CD14-positive monocyte (primary cell): ENCODE data around the gene RHBG. TPM values are rescaled to one million over a fixed set of nuclear protein-coding genes. Genes with fewer than 3 reads are reported as not detected.

Experiments
- DNase-seq, 3 donors: peaks; one replicate each; pipeline ENCODE4 v3.0.0-alpha.2; 2011 to 2022
- H2AFZ ChIP-seq: 2 replicates; pipeline ENCODE4 v1.6.0; 2012; ENCODE audit warnings: mild to moderate bottlenecking, low read depth, low read length, inconsistent platforms; ENCODE audit not compliant: insufficient read depth, poor library complexity, severe bottlenecking
- H3K27ac ChIP-seq, 2 donors: 1 replicate in 1 of 2; 2 replicates in 1 of 2; pipeline ENCODE4 v1.5.1; 2012 to 2013; ENCODE audit warnings: low read length in 2 of 2, control low read depth in 1 of 2, inconsistent platforms in 1 of 2, low read depth in 1 of 2, mild to moderate bottlenecking in 1 of 2
- H3K27me3 ChIP-seq, 2 donors: one replicate each; pipeline versions ENCODE4 v1.6.0 to v1.6.1; 2011 to 2013; ENCODE audit warnings: low read length in 2 of 2; ENCODE audit not compliant: control insufficient read depth in 2 of 2, insufficient read depth in 2 of 2
- H3K36me3 ChIP-seq, 2 donors: replicated peaks in 1 of 2; 1 replicate in 1 of 2; 2 replicates in 1 of 2; pipeline versions ENCODE4 v1.5.1 to v1.6.1; 2012 to 2013; ENCODE audit warnings: low read length in 2 of 2, control low read depth in 1 of 2, inconsistent platforms in 1 of 2, mild to moderate bottlenecking in 1 of 2; ENCODE audit not compliant: insufficient read depth in 2 of 2, control insufficient read depth in 1 of 2
- H3K4me1 ChIP-seq, 2 donors: 1 replicate in 1 of 2; 2 replicates in 1 of 2; pipeline versions ENCODE4 v1.5.1 to v1.6.1; 2012 to 2013; ENCODE audit warnings: low read length in 2 of 2, control low read depth in 1 of 2, inconsistent platforms in 1 of 2, mild to moderate bottlenecking in 1 of 2, moderate library complexity in 1 of 2; ENCODE audit not compliant: insufficient read depth in 2 of 2, control insufficient read depth in 1 of 2
- H3K4me2 ChIP-seq: replicated peaks from 2 replicates; pipeline ENCODE3; 2012; ENCODE audit warnings: low read length, moderate library complexity, mild to moderate bottlenecking; ENCODE audit not compliant: poor library complexity, severe bottlenecking; ENCODE audit errors: extremely low read depth
- H3K4me3 ChIP-seq, 3 experiments: fragments of 200-600 bp in 1 of 3; sonication (generic) in 1 of 3; replicated peaks in 1 of 3; 1 replicate in 2 of 3; 2 replicates in 1 of 3; pipeline ENCODE4 v1.5.1; 2011 to 2013; ENCODE audit warnings: low read length in 3 of 3, mild to moderate bottlenecking in 3 of 3, control low read depth in 2 of 3, low read depth in 2 of 3, inconsistent platforms in 1 of 3, moderate library complexity in 1 of 3
- H3K79me2 ChIP-seq: 2 replicates; pipeline ENCODE4 v1.6.0; 2012; ENCODE audit warnings: mild to moderate bottlenecking, control low read depth, inconsistent platforms, low read length, moderate library complexity; ENCODE audit not compliant: insufficient read depth
- H3K9ac ChIP-seq: 2 replicates; pipeline ENCODE4 v1.6.0; 2017; ENCODE audit warnings: low read length, mild to moderate bottlenecking; ENCODE audit not compliant: insufficient read depth, poor library complexity, severe bottlenecking
- H3K9me3 ChIP-seq, 2 donors: replicated peaks in 1 of 2; 1 replicate in 1 of 2; 2 replicates in 1 of 2; pipeline versions ENCODE4 v1.5.1 to v1.6.1; 2012 to 2013; ENCODE audit warnings: low read length in 2 of 2, control low read depth in 1 of 2; ENCODE audit not compliant: control insufficient read depth in 1 of 2, insufficient read depth in 1 of 2
- H4K20me1 ChIP-seq: 2 replicates; pipeline ENCODE4 v1.6.0; 2012; ENCODE audit warnings: mild to moderate bottlenecking, low read length, control low read depth, moderate library complexity; ENCODE audit not compliant: insufficient read depth
- H3K27ac Mint-ChIP-seq, 7 donors: one replicate each; pipeline ENCODE4 v1.8.0; 2020; ENCODE audit warnings: mild to moderate bottlenecking in 7 of 7, mixed read lengths in 7 of 7, moderate library complexity in 6 of 7, inconsistent platforms in 2 of 7
- H3K27me3 Mint-ChIP-seq, 3 donors: one replicate each; pipeline ENCODE4 v1.8.0; 2021 to 2022; ENCODE audit warnings: low read depth in 3 of 3, mild to moderate bottlenecking in 3 of 3, mixed read lengths in 3 of 3, moderate library complexity in 3 of 3, inconsistent platforms in 1 of 3
- H3K36me3 Mint-ChIP-seq, 2 donors: one replicate each; pipeline ENCODE4 v1.8.0; 2020; ENCODE audit warnings: mixed read lengths in 2 of 2, inconsistent platforms in 1 of 2, mild to moderate bottlenecking in 1 of 2
- H3K4me1 Mint-ChIP-seq: one replicate; pipeline ENCODE4 v1.8.0; 2020; ENCODE audit warnings: mild to moderate bottlenecking, mixed read lengths
- H3K4me3 Mint-ChIP-seq, 2 donors: one replicate each; pipeline ENCODE4 v1.8.0; 2020; ENCODE audit warnings: mild to moderate bottlenecking in 2 of 2, mixed read lengths in 2 of 2, moderate library complexity in 1 of 2
- H3K9me3 Mint-ChIP-seq, 7 donors: one replicate each; pipeline ENCODE4 v1.8.0; 2020 to 2022; ENCODE audit warnings: mixed read lengths in 7 of 7, mild to moderate bottlenecking in 6 of 7, moderate library complexity in 6 of 7, inconsistent platforms in 2 of 7
- CTCF ChIP-seq: fragments of 200-600 bp; IDR thresholded peaks from one replicate; pipeline ENCODE4 v1.8.0; 2022; ENCODE audit warnings: antibody characterized with exemption, mild to moderate bottlenecking
- WGBS: methylation state at CpG from one replicate; pipeline ENCODE4 v1.1.5; 2013; ENCODE audit warnings: missing lambda C conversion rate; ENCODE audit not compliant: insufficient coverage; 5-methylcytosine and 5-hydroxymethylcytosine counted together
- intact Hi-C, 2 donors: fragments of 100-400 bp; cut with micrococcal nuclease; formaldehyde crosslinking; loops; one replicate each; pipeline versions ENCODE4 v1.15.0 to v1.15.1; 2023
- polyA plus RNA-seq, 3 donors: library from polyadenylated mRNA; depleted of rRNA in 1 of 3; unstranded in 2 of 3; stranded (reverse) in 1 of 3; fragments of 300-500 nt in 2 of 3; fragments of >200 nt in 1 of 3; fragmentation: Illumina TruSeq in 2 of 3; gene quantifications; 1 replicate in 2 of 3; 2 replicates in 1 of 3; pipeline ENCODE4 v1.2.3, GENCODE V29; 2012 to 2021

The RHBG gene
- polyA plus RNA-seq, 3 donors = 0.08 TPM; not detected in 2

GRCh38 chr1:156337888-156338179, 31.2 kb upstream of the RHBG start:
- Histone ChIP-seq H3K27me3 (no peaks in the 10 kb centered on the region), H3K36me3 (peaks cover 31 to 32% of the 10 kb centered on the region in 2 donors), H3K9ac (peak overlapping the region; percentile 55), H3K79me2 (peaks cover 44% of the 10 kb centered on the region), H3K4me3 (peak overlapping the region; percentile 53 to 94 (median 84)), H3K4me1 (peaks cover 18 to 20% of the 10 kb centered on the region in 2 donors), H2AFZ (peak overlapping the region; percentile 87), H4K20me1 (peaks cover 31% of the 10 kb centered on the region), H3K27ac (peak overlapping the region; percentile 57 to 66), H3K9me3 (no peaks in the 10 kb centered on the region), H3K4me2 (peak overlapping the region; percentile 87)
- Mint-ChIP-seq H3K4me3 (peak overlapping the region; percentile 98), H3K4me1 (peaks cover 18% of the 10 kb centered on the region), H3K27ac (peak overlapping the region; percentile 91 to 98 (median 95)), H3K36me3 (peaks cover 27 to 31% of the 10 kb centered on the region in 2 donors), H3K9me3 (peaks cover 0 to 2% (median 0%) of the 10 kb centered on the region in 7 donors), H3K27me3 (no peaks in the 10 kb centered on the region)
- no peak for DNase-seq
- no peak for TF ChIP-seq CTCF
- intact Hi-C loops = loop anchor here in 1 of 2 donors (10.0 kb wide), 1 partner anchor 63 kb away; no protein-coding TSS in a partner anchor
- under 1% methylated on average over 11 of the region's 14 CpGs for WGBS

- Histone ChIP-seq H3K79me2 (peaks cover 43% of the 10 kb centered on the region), H4K20me1 (peaks cover 31% of the 10 kb centered on the region), H3K27me3 (no peaks in the 10 kb centered on the region), H3K36me3 (peaks cover 25 to 26% of the 10 kb centered on the region in 2 donors), H3K9me3 (no peaks in the 10 kb centered on the region), H3K9ac (peak within 1 kb of the TSS; percentile 55), H3K4me1 (peaks cover 18 to 20% of the 10 kb centered on the region in 2 donors), H3K4me2 (peak within 1 kb of the TSS; percentile 87), H3K4me3 (peak within 1 kb of the TSS; percentile 53 to 94 (median 84)), H3K27ac (peak within 1 kb of the TSS; percentile 57 to 66), H2AFZ (peak within 1 kb of the TSS; percentile 87)
- intact Hi-C loops = loop anchor here in 1 of 2 donors (10.0 kb wide), 1 partner anchor 64 kb away; no protein-coding TSS in a partner anchor
- Mint-ChIP-seq H3K27ac (peak within 1 kb of the TSS; percentile 91 to 98 (median 96)), H3K27me3 (peaks cover 0 to 2% (median 0%) of the 10 kb centered on the region in 3 donors), H3K36me3 (peaks cover 24 to 26% of the 10 kb centered on the region in 2 donors), H3K4me3 (peak within 1 kb of the TSS; percentile 98), H3K4me1 (peaks cover 18% of the 10 kb centered on the region), H3K9me3 (peaks cover 0 to 2% (median 0%) of the 10 kb centered on the region in 7 donors)
- DNase-seq = peak; percentile 99
- under 1% methylated on average over 37 of the region's 47 CpGs for WGBS
- no peak for TF ChIP-seq CTCF
Measured at GRCh38 chr1:156338180-156338976, 30.6 kb upstream of the RHBG start, which contains the start of the genes CCT3 and TSACC. TSS of gene CCT3 (minus strand) at chr1:156338292. CDS start at chr1:156338184, 108 bp downstream. TSS of gene TSACC (plus strand) at chr1:156338526. CDS start at chr1:156339758, 1,232 bp downstream.
